WTC11 (cell line): ENCODE data around the gene ADAM19. TPM values are rescaled to one million over a fixed set of nuclear protein-coding genes. Genes with fewer than 3 reads are reported as not detected.

Experiments
- ATAC-seq: fragments of 200-7000 bp; cut with Tn5 transposase; 2 replicates; pipeline ENCODE4 v1.10.0; 2021; ENCODE audit warnings: mild to moderate bottlenecking, moderate library complexity
- CTCF ChIA-PET: fragments of 300-600 bp; sonication (Branson Sonifier 250); formaldehyde crosslinking; loops from one replicate; lab custom pipeline; 2021; ENCODE audit warnings: antibody characterized with exemption; lab: Charles Lee
- POLR2A ChIA-PET: fragments of 350-600 bp; sonication (Branson Sonifier 250); formaldehyde crosslinking; loops from one replicate; lab custom pipeline; 2021; ENCODE audit warnings: antibody characterized with exemption; lab: Charles Lee
- DNase-seq: peaks from one replicate; pipeline ENCODE4 v3.0.0; 2021; ENCODE audit warnings: low spot score
- H3K27ac Mint-ChIP-seq: 2 replicates; pipeline ENCODE4 v1.8.0; 2021; ENCODE audit warnings: mixed read lengths
- H3K27me3 Mint-ChIP-seq: 2 replicates; pipeline ENCODE4 v1.8.0; 2021; ENCODE audit warnings: low read depth, mild to moderate bottlenecking, moderate library complexity, mixed read lengths
- H3K36me3 Mint-ChIP-seq: 2 replicates; pipeline ENCODE4 v1.8.0; 2021; ENCODE audit warnings: mixed read lengths
- H3K4me1 Mint-ChIP-seq: 2 replicates; pipeline ENCODE4 v1.8.0; 2022; ENCODE audit warnings: mixed read lengths
- H3K4me3 Mint-ChIP-seq: 2 replicates; pipeline ENCODE4 v1.8.0; 2021; ENCODE audit warnings: mild to moderate bottlenecking, moderate library complexity, mixed read lengths
- H3K9me3 Mint-ChIP-seq: 2 replicates; pipeline ENCODE4 v1.8.0; 2021; ENCODE audit warnings: mixed read lengths
- CREM ChIP-seq: sonication (generic); formaldehyde crosslinking; IDR thresholded peaks from 2 replicates; pipeline ENCODE4 v1.8.1; 2022; ENCODE audit warnings: mild to moderate bottlenecking, missing genetic modification reagents, moderate library complexity
- E2F4 ChIP-seq: sonication (generic); formaldehyde crosslinking; IDR thresholded peaks from 2 replicates; pipeline ENCODE4 v1.8.1; 2022; ENCODE audit warnings: low read depth, mild to moderate bottlenecking, moderate library complexity, missing genetic modification reagents, borderline replicate concordance
- ELF4 ChIP-seq: sonication (generic); formaldehyde crosslinking; IDR thresholded peaks from 2 replicates; pipeline ENCODE4 v1.8.1; 2022; ENCODE audit warnings: low read depth, mild to moderate bottlenecking, moderate library complexity, missing genetic modification reagents
- EMX1 ChIP-seq: fragments of 250-450 bp; sonication (Bioruptor Pico); IDR thresholded peaks from 2 replicates; pipeline ENCODE4 v1.8.0; 2021; ENCODE audit warnings: mild to moderate bottlenecking
- ERG ChIP-seq: fragments of 250-450 bp; sonication (Bioruptor Pico); IDR thresholded peaks from 2 replicates; pipeline ENCODE4 v1.8.0; 2021; ENCODE audit warnings: mild to moderate bottlenecking
- GRHL2 ChIP-seq: fragments of 250-450 bp; sonication (Bioruptor Pico); IDR thresholded peaks from 2 replicates; pipeline ENCODE4 v1.8.0; 2022; ENCODE audit warnings: mild to moderate bottlenecking, moderate library complexity; ENCODE audit not compliant: insufficient replicate concordance, severe bottlenecking
- IRF1 ChIP-seq: sonication (generic); formaldehyde crosslinking; IDR thresholded peaks from 2 replicates; pipeline ENCODE4 v1.8.0; 2023; ENCODE audit warnings: missing genetic modification reagents
- JUN ChIP-seq: sonication (generic); formaldehyde crosslinking; IDR thresholded peaks from 2 replicates; pipeline ENCODE4 v1.8.0; 2023; ENCODE audit warnings: mild to moderate bottlenecking, missing genetic modification reagents
- MAX ChIP-seq: sonication (generic); formaldehyde crosslinking; IDR thresholded peaks from 2 replicates; pipeline ENCODE4 v1.8.0; 2022; ENCODE audit warnings: mild to moderate bottlenecking, missing genetic modification reagents
- NFE2L1 ChIP-seq: sonication (generic); formaldehyde crosslinking; IDR thresholded peaks from 2 replicates; pipeline ENCODE4 v1.8.1; 2023; ENCODE audit warnings: missing genetic modification reagents
- OVOL2 ChIP-seq: fragments of 250-450 bp; sonication (Bioruptor Pico); IDR thresholded peaks from 2 replicates; pipeline ENCODE4 v1.9.0; 2021; ENCODE audit warnings: mild to moderate bottlenecking, borderline replicate concordance
- SMAD4 ChIP-seq: sonication (generic); formaldehyde crosslinking; IDR thresholded peaks from 2 replicates; pipeline ENCODE4 v1.8.0; 2022; ENCODE audit warnings: mild to moderate bottlenecking, missing genetic modification reagents
- STAT6 ChIP-seq: sonication (generic); formaldehyde crosslinking; conservative IDR thresholded peaks from 2 replicates; pipeline ENCODE4 v1.8.1; 2023; ENCODE audit warnings: mild to moderate bottlenecking, low read depth, missing genetic modification reagents, moderate library complexity
- TEAD4 ChIP-seq: sonication (generic); formaldehyde crosslinking; IDR thresholded peaks from 2 replicates; pipeline ENCODE4 v1.8.0; 2022; ENCODE audit warnings: mild to moderate bottlenecking, missing genetic modification reagents
- ZBTB21 ChIP-seq: sonication (generic); formaldehyde crosslinking; IDR thresholded peaks from 2 replicates; pipeline ENCODE4 v1.8.1; 2023; ENCODE audit warnings: mild to moderate bottlenecking, missing genetic modification reagents, borderline replicate concordance
- ZMAT4 ChIP-seq: fragments of 250-450 bp; sonication (Bioruptor Pico); IDR thresholded peaks from 2 replicates; pipeline ENCODE4 v1.9.0; 2021; ENCODE audit warnings: mild to moderate bottlenecking
- ZNF121 ChIP-seq: sonication (generic); formaldehyde crosslinking; IDR thresholded peaks from 2 replicates; pipeline ENCODE4 v1.8.0; 2023; ENCODE audit warnings: missing genetic modification reagents
- ZNF232 ChIP-seq: sonication (generic); formaldehyde crosslinking; IDR thresholded peaks from 2 replicates; pipeline ENCODE4 v1.8.0; 2022; ENCODE audit warnings: mild to moderate bottlenecking, missing genetic modification reagents
- ZNF281 ChIP-seq: sonication (generic); formaldehyde crosslinking; IDR thresholded peaks from 2 replicates; pipeline ENCODE4 v1.8.0; 2023; ENCODE audit warnings: mild to moderate bottlenecking, missing genetic modification reagents
- ZNF671 ChIP-seq: fragments of 250-450 bp; sonication (Bioruptor Pico); IDR thresholded peaks from 2 replicates; pipeline ENCODE4 v1.8.0; 2021; ENCODE audit warnings: mild to moderate bottlenecking
- ZSCAN18 ChIP-seq: fragments of 250-450 bp; sonication (Bioruptor Pico); IDR thresholded peaks from 2 replicates; pipeline ENCODE4 v2.1.2; 2022; ENCODE audit warnings: mild to moderate bottlenecking, moderate library complexity
- total RNA-seq: library from RNA; stranded (reverse); gene quantifications from 3 replicates; pipeline ENCODE4 v1.2.3, GENCODE V29; 2021

The ADAM19 gene
- total RNA-seq, 1 experiment from 2014 or later, result 28.6 TPM

- TF ChIP-seq CREM (CRISPR knock-in tag) (no peak), ZNF121 (no peak), ZNF281 (CRISPR knock-in tag) (no peak), EMX1 (no peak), ZBTB21 (CRISPR knock-in tag) (no peak), SMAD4 (CRISPR knock-in tag) (no peak)
Measured at GRCh38 chr5:157594257-157594656, 18.7 kb upstream of the ADAM19 start (continued).

- H3K27me3 Mint-ChIP-seq, result no peaks in the 10 kb centered on the region
- 0 out of 2 replicates have a peak, but pooled peaks cover 3% of the 10 kb centered on the region for H3K9me3 Mint-ChIP-seq
- ChIA-PET POLR2A (no interaction called here), CTCF (interaction anchor here (0.6 kb wide), 2 partner anchors 42 to 119 kb away, joined by 3 read pairs; no protein-coding TSS in a partner anchor)
- DNase-seq, result no peak
- no peak overlapping the region for H3K4me3 Mint-ChIP-seq
- H3K27ac Mint-ChIP-seq, result no peak overlapping the region
- TF ChIP-seq CREM (CRISPR knock-in tag) (no peak), NFE2L1 (CRISPR knock-in tag) (no peak), ELF4 (CRISPR knock-in tag) (no peak), IRF1 (CRISPR knock-in tag) (no peak), TEAD4 (CRISPR knock-in tag) (no peak), ZSCAN18 (CRISPR knock-in tag) (no peak), ZMAT4 (CRISPR knock-in tag) (no peak), GRHL2 (CRISPR knock-in tag) (no peak), JUN (CRISPR knock-in tag) (no peak), ZNF671 (no peak), OVOL2 (no peak), ZNF232 (CRISPR knock-in tag) (no peak)
- H3K4me1 Mint-ChIP-seq, result peaks cover 6% of the 10 kb centered on the region
- no peaks in the 10 kb centered on the region for H3K36me3 Mint-ChIP-seq
- no peak for ATAC-seq
Measured at GRCh38 chr5:157593052-157593757, 17.6 kb upstream of the ADAM19 start.

- CTCF ChIA-PET, result interaction anchor here (0.6 kb wide), 1 partner anchor 120 kb away, joined by 3 read pairs; no protein-coding TSS in a partner anchor
- TF ChIP-seq STAT6 (CRISPR knock-in tag), result no peak
- TF ChIP-seq ERG (CRISPR knock-in tag), result no peak
- no peak for TF ChIP-seq MAX (CRISPR knock-in tag)
- no peak for TF ChIP-seq E2F4 (CRISPR knock-in tag)
Measured at GRCh38 chr5:157592594-157592993, 17.0 kb upstream of the ADAM19 start.

More at GRCh38 chr5:157592594-157592993, 17.0 kb upstream of the ADAM19 start:
- no peaks in the 10 kb centered on the region for H3K27me3 Mint-ChIP-seq
- H3K4me1 Mint-ChIP-seq, result peaks cover 6% of the 10 kb centered on the region
- H3K36me3 Mint-ChIP-seq, result no peaks in the 10 kb centered on the region
- no peak overlapping the region for H3K27ac Mint-ChIP-seq
- no peak overlapping the region for H3K4me3 Mint-ChIP-seq
- ATAC-seq (no peak), DNase-seq (no peak)
- POLR2A ChIA-PET, result no interaction called here
- H3K9me3 Mint-ChIP-seq, result 0 out of 2 replicates have a peak, but pooled peaks cover 3% of the 10 kb centered on the region
